HG02981 (cell line): ENCODE data around the gene MIA3.
A peak's percentile ranks its signal among the peaks of the same experiment; 100 is the strongest.
"Not testable (repeated sequence)": the region's sequence is repeated elsewhere in the genome, so short reads cannot be mapped to it uniquely, and the experiment has no call there.

ENCODE experiments used
- ATAC-seq: cut with Tn5 transposase; IDR thresholded peaks from one replicate; pipeline ENCODE4 v1.9.1; 2021; ENCODE audit warnings: mild to moderate bottlenecking, moderate library complexity; ENCODE audit not compliant: unreplicated experiment

Gene MIA3

DNA sequence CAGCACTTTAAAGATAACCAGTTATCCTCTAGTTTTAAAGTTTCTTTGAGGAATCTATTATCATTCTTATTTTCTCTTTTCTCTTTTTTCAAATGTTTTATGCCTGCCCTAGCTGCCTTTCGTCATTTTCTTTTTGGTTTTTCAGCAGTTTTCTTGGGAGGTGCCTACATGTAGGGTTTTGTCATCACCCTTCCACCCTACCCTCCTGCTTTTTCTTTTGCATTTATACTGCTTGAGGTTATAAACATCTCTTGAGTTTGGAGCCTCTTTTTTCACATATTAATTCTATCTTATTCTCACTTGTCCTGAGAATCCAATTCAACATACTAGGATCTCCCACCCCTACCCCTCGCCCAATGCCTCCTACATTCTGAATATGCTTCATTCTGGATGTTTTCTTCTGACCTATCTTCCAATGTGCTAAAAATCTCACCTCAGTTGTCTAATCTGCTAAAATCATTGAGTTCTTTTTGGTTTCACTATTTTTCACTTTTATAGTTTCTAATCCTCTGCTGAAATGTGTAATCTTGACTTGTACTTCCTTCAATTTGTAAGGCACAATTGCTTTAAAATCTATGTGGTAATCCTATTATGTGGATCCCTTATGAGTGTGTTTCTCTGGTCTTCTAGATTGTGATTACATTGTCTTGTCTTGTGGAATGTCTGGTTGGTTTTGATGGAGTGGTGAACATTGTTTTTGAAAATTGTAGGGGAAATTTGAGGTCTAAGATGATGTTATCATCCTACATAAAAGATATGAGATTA is 38.7 kb downstream of the MIA3 start:
- ATAC-seq = no peak

- no peak for ATAC-seq
These were observed 40.0 kb downstream of the MIA3 start for GRCh38 chr1:222657899-222658298.

GRCh38 chr1:222663431-222663934 is 45.6 kb downstream of the MIA3 start:
- no peak for ATAC-seq

- ATAC-seq = no peak
These were observed 48.1 kb downstream of the MIA3 start for GRCh38 chr1:222665964-222666363.

DNA sequence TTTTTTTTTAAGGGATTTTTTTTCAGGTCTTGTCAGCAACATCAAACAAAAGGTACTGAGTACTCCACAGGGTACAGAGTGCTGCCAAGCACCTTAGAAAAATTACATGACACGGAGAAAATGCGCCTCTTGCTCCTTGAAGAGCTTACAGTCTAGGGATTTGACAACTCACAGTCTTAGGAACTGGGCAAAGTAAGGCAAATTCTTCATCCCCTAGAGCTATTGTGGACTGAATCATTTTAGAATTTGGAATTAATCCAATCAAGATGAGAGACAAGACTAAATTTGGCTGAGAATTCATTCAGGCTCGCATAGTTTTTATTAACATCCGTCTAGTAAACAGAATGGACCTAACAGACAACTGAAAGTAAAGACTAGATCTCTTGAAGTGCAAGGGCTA is 50.3 kb downstream of the MIA3 start:
- not testable (repeated sequence) for ATAC-seq

DNA sequence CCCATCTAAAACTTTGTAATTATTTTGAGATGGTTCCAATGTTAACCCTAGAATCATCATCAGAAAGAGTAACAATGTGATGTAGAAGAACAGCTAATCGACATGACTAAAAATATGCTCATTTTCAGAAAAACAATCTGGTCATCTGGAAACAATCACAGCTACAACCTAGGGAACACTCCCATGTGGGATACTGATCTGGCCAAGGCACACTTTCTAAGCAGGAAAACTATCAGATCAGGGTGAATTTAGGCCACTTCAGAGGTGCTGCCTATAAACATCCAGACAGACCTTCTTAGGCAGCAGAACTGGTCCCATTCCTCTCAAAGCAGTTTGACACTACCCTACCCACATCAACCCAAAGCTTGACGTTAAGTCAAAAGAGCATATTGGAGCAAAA is 51.2 kb downstream of the MIA3 start:
- not testable (repeated sequence) for ATAC-seq

GRCh38 chr1:222670110-222670509 is 52.2 kb downstream of the MIA3 start:
- no peak for ATAC-seq

DNA sequence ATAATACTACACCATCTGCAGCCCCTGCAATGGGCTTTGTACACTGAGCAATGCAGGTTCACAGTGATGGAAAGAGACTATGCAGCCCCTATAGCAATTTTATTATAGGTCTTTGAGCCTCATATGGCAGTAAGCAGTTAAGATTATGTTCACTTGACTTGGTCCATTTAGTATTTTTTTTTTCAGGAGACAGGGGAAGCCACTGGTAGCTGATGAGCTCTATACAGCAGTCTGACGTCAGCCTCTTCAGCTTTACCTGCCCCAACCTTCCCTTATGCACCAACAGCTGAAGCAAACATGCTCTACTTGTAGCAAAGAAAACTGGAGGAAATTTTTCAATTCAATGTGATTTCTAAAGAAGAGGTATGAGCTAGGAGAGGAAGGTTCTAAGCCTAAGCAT is 62.2 kb downstream of the MIA3 start:
- no peak for ATAC-seq

GRCh38 chr1:222691016-222691415 is 73.1 kb downstream of the MIA3 start:
- no peak for ATAC-seq

DNA sequence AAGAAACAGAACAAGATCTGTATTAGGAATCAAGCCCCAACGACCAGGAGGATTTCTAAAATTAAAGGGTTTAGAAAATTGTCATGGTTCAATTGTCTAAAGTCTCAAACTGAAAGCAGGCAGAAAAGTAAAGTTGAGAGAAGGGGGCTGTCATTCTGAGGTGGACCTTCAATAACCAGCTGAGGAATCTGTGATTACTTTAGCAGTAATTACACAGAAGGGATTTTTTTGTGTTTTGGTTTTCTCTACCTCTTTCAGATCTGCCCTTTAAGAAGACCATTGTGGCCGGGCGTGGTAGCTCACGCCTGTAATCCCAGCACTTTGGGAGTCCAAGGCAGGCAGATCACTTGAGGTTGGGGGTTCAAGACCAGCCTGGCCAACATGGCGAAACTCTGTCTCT is 77.0 kb downstream of the MIA3 start:
- ATAC-seq = no peak

- no peak for ATAC-seq
These were observed 78.8 kb downstream of the MIA3 start for GRCh38 chr1:222696741-222697140.

- ATAC-seq = no peak
These were observed 79.3 kb downstream of the MIA3 start for GRCh38 chr1:222697203-222697602.

DNA sequence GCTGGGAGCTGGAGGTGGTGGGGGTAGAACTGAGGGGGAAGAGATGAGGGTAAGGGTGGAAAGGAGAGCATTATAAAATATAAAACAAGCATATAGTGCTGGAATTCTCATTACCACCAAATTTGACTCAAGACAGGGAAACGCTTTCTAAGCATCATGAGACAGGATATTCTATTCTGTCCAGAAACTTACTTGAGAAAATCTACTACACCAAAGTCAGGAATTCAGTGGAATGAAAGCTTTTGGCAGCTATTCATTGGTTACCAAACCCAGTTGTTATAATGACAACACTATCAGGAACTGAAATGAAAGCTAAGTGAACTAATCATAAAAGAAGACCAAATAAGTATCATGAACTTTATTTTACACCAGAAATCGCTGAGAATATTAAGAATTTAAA is 79.9 kb downstream of the MIA3 start:
- no peak for ATAC-seq

DNA sequence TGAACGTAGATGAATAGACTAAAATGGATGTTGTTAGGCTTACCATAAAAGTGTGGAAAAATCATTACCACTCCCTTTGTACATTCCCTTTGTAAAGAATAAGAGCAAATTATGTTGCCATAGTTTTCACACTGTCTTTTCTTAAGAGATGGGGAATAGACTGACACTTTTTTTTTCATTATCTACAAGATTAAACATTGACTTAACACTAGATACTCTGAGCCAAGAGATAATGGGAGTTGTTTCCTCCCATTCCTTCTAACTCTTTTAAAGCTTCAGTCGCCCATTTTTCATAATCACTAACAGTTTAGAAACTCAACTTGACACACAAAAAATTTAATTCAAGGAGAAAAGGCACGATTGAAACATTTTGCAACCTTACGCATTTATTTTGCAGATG is 84.3 kb downstream of the MIA3 start:
- ATAC-seq = no peak

DNA sequence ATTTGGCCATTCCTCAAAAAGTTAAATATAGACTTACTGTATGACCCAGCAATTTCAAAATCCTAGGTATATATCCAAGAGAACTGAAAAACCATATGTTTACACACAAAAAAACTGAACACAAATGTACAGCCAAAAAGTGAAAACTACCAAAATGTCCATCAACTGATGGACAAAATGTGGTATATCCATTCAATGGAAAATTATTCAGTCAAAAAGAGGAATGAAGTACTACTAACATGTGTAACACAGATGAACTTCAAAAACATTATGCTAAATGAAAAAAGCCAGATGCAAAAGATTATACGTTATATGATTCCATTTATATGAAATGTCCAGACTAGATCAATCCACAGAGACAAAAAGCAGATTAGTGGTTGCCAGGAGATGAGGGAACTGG is 86.4 kb downstream of the MIA3 start:
- ATAC-seq = no peak

DNA sequence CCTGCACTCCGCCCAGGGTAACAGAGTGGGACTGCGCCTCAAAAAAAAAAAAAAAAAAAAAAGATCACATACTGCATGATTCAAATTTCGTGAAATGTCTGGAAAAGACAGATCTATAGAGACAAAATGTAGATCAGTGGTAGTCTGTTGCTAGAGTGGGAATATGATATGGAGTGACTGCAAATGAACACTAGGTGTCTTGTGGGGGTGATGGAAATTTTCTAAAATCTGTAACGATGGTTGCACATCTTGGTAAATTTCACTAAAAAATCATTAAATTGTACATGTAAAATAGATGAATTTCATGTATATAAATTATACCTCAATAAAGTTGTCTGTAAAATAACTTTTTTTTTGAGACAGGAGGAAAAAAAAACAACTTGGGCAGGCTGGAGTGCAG is 88.9 kb downstream of the MIA3 start:
- ATAC-seq = no peak

- no peak for ATAC-seq
These were observed 91.8 kb downstream of the MIA3 start for GRCh38 chr1:222709700-222710153.

DNA sequence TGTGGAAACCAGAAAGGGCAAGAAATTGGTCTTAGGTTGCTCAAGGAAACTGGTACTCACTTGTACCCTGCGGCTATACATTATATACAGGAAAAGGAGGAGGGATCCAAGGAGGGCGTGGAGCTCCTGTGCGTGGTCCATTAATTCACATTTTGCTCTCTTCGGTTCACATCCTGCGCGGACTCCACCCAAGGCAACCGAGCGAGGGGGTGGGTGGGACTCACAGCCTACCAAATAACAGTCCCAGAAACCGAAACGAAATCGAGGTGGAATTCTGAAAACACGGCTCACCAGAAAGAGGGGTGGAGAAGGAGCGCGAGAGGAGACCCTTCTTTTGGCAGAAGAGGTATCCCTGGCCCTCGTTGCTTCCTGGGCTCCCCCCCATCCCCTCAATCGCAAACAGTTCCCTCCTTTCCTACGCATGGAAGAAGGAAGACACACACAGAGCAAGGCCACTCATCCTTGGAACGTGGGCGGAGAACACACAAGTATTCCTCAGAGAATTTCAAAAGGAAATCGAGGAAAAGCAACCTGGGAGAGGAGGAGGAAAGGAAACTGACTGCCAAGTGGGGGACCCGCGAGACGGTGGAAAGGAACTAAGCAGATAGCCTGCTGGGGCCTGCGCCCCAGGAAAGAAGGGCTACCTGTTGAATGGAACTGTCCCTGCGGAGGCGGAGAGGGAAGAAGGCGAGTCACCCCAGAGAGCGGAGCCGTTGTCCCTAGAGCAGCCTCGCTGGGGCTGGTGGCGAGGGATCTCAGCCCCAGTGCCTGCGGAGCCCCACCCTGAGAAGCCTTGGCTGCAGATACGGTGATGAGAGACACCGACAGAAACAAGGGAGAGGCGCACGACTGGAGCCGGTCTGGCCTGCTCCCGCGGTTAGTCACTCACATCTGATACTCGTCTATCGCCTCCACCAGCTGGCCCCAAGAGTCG is 93.7 kb downstream of the MIA3 start:
- ATAC-seq = peak; percentile 28

GRCh38 chr1:222712253-222713090 is 94.6 kb downstream of the MIA3 start, which contains the start of the genes AIDA and BROX:
Gene AIDA, minus strand, starts transcription at chr1:222712491. Its CDS starts 174 bp downstream, at chr1:222712317.
Gene BROX, plus strand, starts transcription at chr1:222712564. Its CDS starts 3,136 bp downstream, at chr1:222715700.
- ATAC-seq = peak; percentile 75

GRCh38 chr1:222713091-222713961 is 95.4 kb downstream of the MIA3 start:
- peak; percentile 68 for ATAC-seq
